WTC11 (cell line): ENCODE measurements around the gene IGF2BP1. TPM values are rescaled to one million over a fixed set of nuclear protein-coding genes. Genes with fewer than 3 reads are reported as not detected.

Source experiments
- ATAC-seq: fragments of 200-7000 bp; cut with Tn5 transposase; 2 replicates; pipeline ENCODE4 v1.10.0; 2021; ENCODE audit warnings: mild to moderate bottlenecking, moderate library complexity
- CTCF ChIA-PET: fragments of 300-600 bp; sonication (Branson Sonifier 250); formaldehyde crosslinking; loops from one replicate; lab custom pipeline; 2021; ENCODE audit warnings: antibody characterized with exemption; lab: Charles Lee
- POLR2A ChIA-PET: fragments of 350-600 bp; sonication (Branson Sonifier 250); formaldehyde crosslinking; loops from one replicate; lab custom pipeline; 2021; ENCODE audit warnings: antibody characterized with exemption; lab: Charles Lee
- DNase-seq: peaks from one replicate; pipeline ENCODE4 v3.0.0; 2021; ENCODE audit warnings: low spot score
- H3K27ac Mint-ChIP-seq: 2 replicates; pipeline ENCODE4 v1.8.0; 2021; ENCODE audit warnings: mixed read lengths
- H3K27me3 Mint-ChIP-seq: 2 replicates; pipeline ENCODE4 v1.8.0; 2021; ENCODE audit warnings: low read depth, mild to moderate bottlenecking, moderate library complexity, mixed read lengths
- H3K36me3 Mint-ChIP-seq: 2 replicates; pipeline ENCODE4 v1.8.0; 2021; ENCODE audit warnings: mixed read lengths
- H3K4me1 Mint-ChIP-seq: 2 replicates; pipeline ENCODE4 v1.8.0; 2022; ENCODE audit warnings: mixed read lengths
- H3K4me3 Mint-ChIP-seq: 2 replicates; pipeline ENCODE4 v1.8.0; 2021; ENCODE audit warnings: mild to moderate bottlenecking, moderate library complexity, mixed read lengths
- H3K9me3 Mint-ChIP-seq: 2 replicates; pipeline ENCODE4 v1.8.0; 2021; ENCODE audit warnings: mixed read lengths
- ARID4B ChIP-seq: sonication (generic); formaldehyde crosslinking; IDR thresholded peaks from 2 replicates; pipeline ENCODE4 v1.8.0; 2023; ENCODE audit warnings: missing genetic modification reagents, mild to moderate bottlenecking, borderline replicate concordance
- ATF3 ChIP-seq: sonication (generic); formaldehyde crosslinking; conservative IDR thresholded peaks from 2 replicates; pipeline ENCODE4 v1.8.1; 2022; ENCODE audit warnings: mild to moderate bottlenecking, missing genetic modification reagents
- CDX4 ChIP-seq: fragments of 250-450 bp; sonication (Bioruptor Pico); IDR thresholded peaks from 2 replicates; pipeline ENCODE4 v1.9.0; 2021; ENCODE audit warnings: moderate library complexity, mild to moderate bottlenecking, inconsistent platforms, borderline replicate concordance
- CREM ChIP-seq: sonication (generic); formaldehyde crosslinking; IDR thresholded peaks from 2 replicates; pipeline ENCODE4 v1.8.1; 2022; ENCODE audit warnings: mild to moderate bottlenecking, missing genetic modification reagents, moderate library complexity
- ERG ChIP-seq: fragments of 250-450 bp; sonication (Bioruptor Pico); IDR thresholded peaks from 2 replicates; pipeline ENCODE4 v1.8.0; 2021; ENCODE audit warnings: mild to moderate bottlenecking
- ESRRA ChIP-seq: sonication (generic); formaldehyde crosslinking; IDR thresholded peaks from 2 replicates; pipeline ENCODE4 v1.8.1; 2022; ENCODE audit warnings: mild to moderate bottlenecking, missing genetic modification reagents, borderline replicate concordance
- NFATC4 ChIP-seq: fragments of 250-450 bp; sonication (Bioruptor Pico); IDR thresholded peaks from 2 replicates; pipeline ENCODE4 v1.9.0; 2021; ENCODE audit warnings: mild to moderate bottlenecking
- NR3C1 ChIP-seq: sonication (generic); formaldehyde crosslinking; conservative IDR thresholded peaks from 2 replicates; pipeline ENCODE4 v1.8.1; 2023; ENCODE audit warnings: low read depth, mild to moderate bottlenecking, missing genetic modification reagents
- PRDM15 ChIP-seq: sonication (generic); formaldehyde crosslinking; IDR thresholded peaks from 2 replicates; pipeline ENCODE4 v1.8.0; 2022; ENCODE audit warnings: missing genetic modification reagents
- PRRX2 ChIP-seq: fragments of 250-450 bp; sonication (Bioruptor Pico); IDR thresholded peaks from 2 replicates; pipeline ENCODE4 v1.8.0; 2021; ENCODE audit warnings: mild to moderate bottlenecking
- RELA ChIP-seq: sonication (generic); formaldehyde crosslinking; IDR thresholded peaks from 2 replicates; pipeline ENCODE4 v1.8.1; 2022; ENCODE audit warnings: missing genetic modification reagents, mild to moderate bottlenecking, borderline replicate concordance
- STAT6 ChIP-seq: sonication (generic); formaldehyde crosslinking; conservative IDR thresholded peaks from 2 replicates; pipeline ENCODE4 v1.8.1; 2023; ENCODE audit warnings: mild to moderate bottlenecking, low read depth, missing genetic modification reagents, moderate library complexity
- TEAD1 ChIP-seq: sonication (generic); formaldehyde crosslinking; IDR thresholded peaks from 2 replicates; pipeline ENCODE4 v1.8.0; 2022; ENCODE audit warnings: mild to moderate bottlenecking, missing genetic modification reagents
- TEAD4 ChIP-seq: sonication (generic); formaldehyde crosslinking; IDR thresholded peaks from 2 replicates; pipeline ENCODE4 v1.8.0; 2022; ENCODE audit warnings: mild to moderate bottlenecking, missing genetic modification reagents
- ZNF138 ChIP-seq: sonication (generic); formaldehyde crosslinking; conservative IDR thresholded peaks from 2 replicates; pipeline ENCODE4 v1.8.1; 2022; ENCODE audit warnings: mild to moderate bottlenecking, moderate library complexity, missing genetic modification reagents
- ZNF317 ChIP-seq: sonication (generic); formaldehyde crosslinking; IDR thresholded peaks from 2 replicates; pipeline ENCODE4 v1.8.1; 2023; ENCODE audit warnings: low read depth, mild to moderate bottlenecking, moderate library complexity, missing genetic modification reagents, borderline replicate concordance
- ZNF416 ChIP-seq: fragments of 250-450 bp; sonication (Bioruptor Pico); IDR thresholded peaks from 2 replicates; pipeline ENCODE4 v1.9.0; 2021; ENCODE audit warnings: mild to moderate bottlenecking, inconsistent platforms
- ZNF425 ChIP-seq: fragments of 250-450 bp; sonication (Bioruptor Pico); conservative IDR thresholded peaks from 2 replicates; pipeline ENCODE4 v1.9.0; 2021; ENCODE audit warnings: mild to moderate bottlenecking
- total RNA-seq: library from RNA; stranded (reverse); gene quantifications from 3 replicates; pipeline ENCODE4 v1.2.3, GENCODE V29; 2021

The IGF2BP1 gene
- total RNA-seq, 1 experiment from 2014 or later, result 392 TPM

GRCh38 chr17:49076573-49077384 is 79.6 kb downstream of the IGF2BP1 start:
- Mint-ChIP-seq H3K4me1 (peaks cover 2% of the 10 kb centered on the region; the same call in 1 of the 2 replicates), H3K9me3 (peaks cover 8% of the 10 kb centered on the region), H3K36me3 (no peaks in the 10 kb centered on the region), H3K4me3 (no peak overlapping the region), H3K27ac (no peak overlapping the region), H3K27me3 (no peaks in the 10 kb centered on the region; the same call in none of the 2 replicates)
- CTCF ChIA-PET, result no interaction called here
- DNase-seq, result no peak
- POLR2A ChIA-PET, result no interaction called here
- TF ChIP-seq ZNF317 (CRISPR knock-in tag) (no peak), ZNF138 (no peak), TEAD4 (CRISPR knock-in tag) (no peak), ARID4B (CRISPR knock-in tag) (no peak)
- no peak for ATAC-seq

GRCh38 chr17:49078248-49078647 is 81.1 kb downstream of the IGF2BP1 start:
- no peak overlapping the region for H3K4me3 Mint-ChIP-seq
- ChIA-PET CTCF (no interaction called here), POLR2A (no interaction called here)
- H3K4me1 Mint-ChIP-seq, result peaks cover 6% of the 10 kb centered on the region
- no peak overlapping the region for H3K27ac Mint-ChIP-seq
- H3K9me3 Mint-ChIP-seq, result peaks cover 8% of the 10 kb centered on the region
- H3K36me3 Mint-ChIP-seq, result no peaks in the 10 kb centered on the region
- no peaks in the 10 kb centered on the region; the same call in 1 of the 2 replicates for H3K27me3 Mint-ChIP-seq
- ATAC-seq (no peak), DNase-seq (no peak)
- TF ChIP-seq NR3C1 (CRISPR knock-in tag) (no peak), ZNF425 (CRISPR knock-in tag) (no peak), NFATC4 (no peak), ZNF416 (CRISPR knock-in tag) (no peak), TEAD1 (no peak), PRDM15 (no peak), CREM (CRISPR knock-in tag) (no peak), ATF3 (CRISPR knock-in tag) (no peak), ERG (CRISPR knock-in tag) (no peak), RELA (no peak), STAT6 (CRISPR knock-in tag) (no peak), TEAD4 (CRISPR knock-in tag) (no peak), ESRRA (CRISPR knock-in tag) (no peak), PRRX2 (no peak), CDX4 (CRISPR knock-in tag) (no peak)
